Activated T-helper 9 cell treated with anti-CD3 and anti-CD28 coated beads, Interleukin-2, amount 50 U/mL, for 16 hours (primary cell): ENCODE data around the gene PALD1.

ENCODE experiments used
- DNase-seq: peaks from one replicate; pipeline ENCODE4 v3.0.0-alpha.2; 2020; ENCODE audit warnings: low read depth

The PALD1 gene

GRCh38 chr10:70478191-70479164 lies at the start of gene PALD1:
PALD1 (plus strand) TSS chr10:70478767; CDS start chr10:70525952, 47,185 bp downstream.
- peak; percentile 17 for DNase-seq

DNA sequence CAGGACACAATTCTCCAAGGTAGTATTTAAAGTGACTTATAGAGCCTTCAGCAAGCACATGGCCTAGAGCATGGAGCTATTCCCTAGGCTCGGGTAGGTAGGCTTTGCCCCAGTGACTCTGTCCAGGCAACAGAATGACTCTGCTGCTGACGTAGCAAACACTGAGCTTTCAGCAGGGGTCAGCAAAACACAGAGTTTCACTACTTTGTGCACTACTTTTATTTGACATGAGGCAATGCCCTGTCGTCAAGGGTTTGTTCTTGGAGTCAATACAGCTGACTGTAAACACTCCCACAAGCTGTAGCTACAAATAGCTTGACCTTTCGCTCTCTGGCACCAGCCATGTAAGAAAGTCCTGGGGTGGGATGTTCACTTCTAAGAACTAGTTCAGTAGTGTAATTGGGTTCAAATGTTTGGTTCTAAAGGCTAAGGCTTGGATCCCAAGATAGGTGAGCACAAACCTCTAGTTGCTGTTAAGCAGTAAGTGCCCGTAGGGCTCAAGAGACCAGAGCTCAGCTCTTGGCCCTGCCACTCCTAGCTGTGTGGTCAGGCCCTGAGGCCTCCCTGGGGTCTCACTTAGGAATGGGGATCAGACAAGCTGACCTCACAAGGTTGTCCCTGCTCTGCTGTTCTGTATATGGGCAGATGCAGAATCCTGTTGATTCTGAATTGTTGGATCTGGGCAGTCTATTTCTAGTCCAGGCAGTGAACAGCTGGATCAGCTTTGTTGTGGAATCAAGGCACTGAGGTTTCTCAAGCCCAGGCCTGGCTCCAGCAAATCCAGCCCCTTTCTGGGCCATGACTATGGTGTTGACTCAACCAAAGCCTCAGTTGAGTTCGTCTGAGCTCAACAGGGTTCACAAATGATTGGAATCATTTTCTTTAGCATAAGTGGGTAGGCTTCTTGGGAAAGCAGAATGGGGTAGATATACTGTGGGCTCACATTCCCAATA lies 47.8 kb upstream of the PALD1 start:
- DNase-seq, result no peak

DNA sequence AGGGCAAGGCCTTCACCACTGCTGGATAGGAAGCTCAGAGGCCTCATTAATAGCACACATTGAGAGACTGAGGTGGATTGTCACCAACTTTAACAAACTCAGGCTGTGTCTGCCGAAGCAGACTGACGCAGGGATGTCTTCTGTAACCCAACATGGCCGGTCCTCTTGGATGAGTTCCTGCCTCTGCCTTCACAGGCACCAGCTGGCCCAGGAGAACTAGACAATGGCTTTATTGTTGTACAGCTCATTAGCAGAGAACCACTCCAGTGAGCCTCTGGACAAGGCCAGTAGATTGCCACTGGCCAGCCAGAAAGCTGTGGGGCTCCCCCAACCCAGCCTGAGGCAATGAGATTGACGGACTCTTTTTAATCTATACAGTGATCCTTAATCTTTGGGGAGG lies 46.5 kb upstream of the PALD1 start:
- DNase-seq, result no peak

GRCh38 chr10:70432561-70433263 lies 45.9 kb upstream of the PALD1 start:
- DNase-seq, result no peak

- DNase-seq, result no peak
These were observed 44.8 kb upstream of the PALD1 start for GRCh38 chr10:70433581-70434280.

- DNase-seq, result no peak
These were observed 43.1 kb upstream of the PALD1 start for GRCh38 chr10:70435241-70436085.

DNA sequence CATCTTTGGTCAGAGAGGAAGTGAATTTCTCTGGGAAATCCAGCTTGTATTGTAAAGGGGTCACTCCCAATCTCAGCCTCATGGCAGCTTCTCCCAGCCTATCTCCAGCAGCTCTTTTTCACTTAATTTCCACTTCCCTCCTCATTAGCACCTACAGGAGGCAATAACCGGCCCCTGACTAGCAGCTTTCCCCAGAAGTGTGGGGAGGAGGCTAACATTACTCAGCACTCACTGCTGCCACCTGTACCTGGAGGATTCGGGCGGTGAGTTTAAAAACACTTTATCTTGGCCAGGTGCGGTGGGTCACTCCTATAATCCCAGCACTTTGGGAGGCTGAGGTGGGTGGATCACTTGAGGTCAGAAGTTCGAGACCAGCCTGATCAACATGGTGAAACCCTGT lies 40.8 kb upstream of the PALD1 start:
- no peak for DNase-seq

- DNase-seq, result no peak
These were observed 38.0 kb upstream of the PALD1 start for GRCh38 chr10:70440296-70441160.

DNA sequence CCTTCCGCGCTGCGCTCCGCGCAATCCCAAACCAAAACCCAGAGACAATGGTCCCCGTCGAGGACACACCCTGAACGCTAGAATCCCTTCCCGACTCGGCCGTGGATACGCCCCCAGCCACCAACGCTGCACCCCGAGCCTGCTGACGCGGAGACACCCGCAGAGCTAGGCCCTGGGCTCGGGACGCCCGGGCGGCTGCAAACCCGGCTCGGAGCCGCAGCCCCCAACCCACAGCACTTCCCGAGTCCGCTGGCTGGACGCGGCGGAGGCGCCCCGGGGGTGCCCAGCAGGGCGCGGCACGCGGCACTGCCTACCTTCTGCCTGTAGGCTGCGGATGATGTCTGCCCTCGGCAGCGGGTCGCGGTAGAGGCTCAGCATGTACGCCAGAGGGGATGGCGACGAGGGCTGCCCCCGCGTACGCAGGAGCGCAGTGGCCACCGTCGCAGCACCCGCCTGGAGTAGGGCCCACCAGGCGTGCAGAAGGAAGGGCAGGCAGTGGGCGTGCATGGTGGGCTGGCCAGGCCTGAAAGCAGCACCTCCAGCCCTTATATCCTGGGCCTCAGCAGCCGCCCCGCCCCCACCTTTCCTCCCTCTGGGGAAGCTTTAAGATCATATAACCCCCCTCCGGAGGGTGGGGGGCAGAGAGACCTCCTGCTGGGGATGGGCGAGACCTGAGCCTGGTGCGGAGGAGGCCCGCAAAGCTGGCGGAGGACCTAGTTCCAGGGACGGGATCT lies 37.2 kb upstream of the PALD1 start, which contains the start of gene NODAL:
TSS of gene NODAL (minus strand) at position 521 of the 734 bp plus-strand sequence. CDS start at position 507, 14 bp downstream.
- no peak for DNase-seq

GRCh38 chr10:70441895-70442309 lies 36.7 kb upstream of the PALD1 start:
- DNase-seq, result no peak

DNA sequence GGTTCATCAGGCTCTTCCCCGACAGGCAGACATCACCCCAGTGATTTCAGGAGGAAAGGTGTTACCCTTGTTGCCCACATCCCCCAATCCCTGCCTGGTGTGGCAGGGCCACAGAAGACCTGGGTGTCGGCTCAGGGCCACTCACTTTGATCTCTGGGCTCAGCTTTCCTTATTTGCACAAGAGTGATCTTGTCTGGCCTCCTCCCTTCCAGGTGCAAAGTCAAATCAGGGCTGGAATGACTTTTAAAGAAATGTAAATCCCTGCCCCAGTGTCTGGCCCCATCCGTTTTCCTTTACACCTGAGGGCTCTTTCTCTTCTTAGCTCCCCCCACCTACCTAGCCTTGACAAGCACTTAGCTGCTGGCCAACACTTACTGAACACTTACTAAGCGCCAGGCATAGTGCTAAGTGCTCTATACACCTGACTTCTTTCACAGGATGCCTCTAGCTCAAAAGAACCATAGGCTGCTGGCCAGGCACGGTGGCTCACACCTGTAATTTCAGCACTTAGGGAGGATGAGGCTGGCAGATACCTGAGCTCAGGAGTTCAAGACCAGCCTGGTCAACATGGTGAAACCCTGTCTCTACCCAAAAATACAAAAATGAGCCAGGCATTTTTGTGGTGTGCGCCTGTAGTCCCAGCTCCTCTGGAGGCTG lies 36.1 kb upstream of the PALD1 start:
- DNase-seq, result no peak

DNA sequence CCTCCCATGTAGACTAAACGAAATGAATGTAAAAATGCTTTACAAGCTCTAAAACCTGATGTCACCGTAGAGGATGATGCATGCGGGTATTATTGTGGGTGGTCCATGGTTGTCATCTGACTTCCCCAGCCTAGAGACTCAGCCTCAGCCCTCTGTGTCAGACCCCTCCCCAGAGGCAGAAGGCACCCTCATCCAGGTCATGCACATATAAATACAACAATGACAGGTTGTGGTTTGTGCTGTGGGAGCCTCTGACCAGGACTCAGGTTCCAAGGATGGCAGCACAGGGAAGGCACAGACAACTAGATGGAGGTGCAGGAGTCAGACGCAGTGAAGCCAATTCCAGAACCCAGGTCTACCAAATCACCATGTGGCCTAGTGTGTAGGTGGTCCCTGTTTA lies 33.8 kb upstream of the PALD1 start:
- no peak for DNase-seq

DNA sequence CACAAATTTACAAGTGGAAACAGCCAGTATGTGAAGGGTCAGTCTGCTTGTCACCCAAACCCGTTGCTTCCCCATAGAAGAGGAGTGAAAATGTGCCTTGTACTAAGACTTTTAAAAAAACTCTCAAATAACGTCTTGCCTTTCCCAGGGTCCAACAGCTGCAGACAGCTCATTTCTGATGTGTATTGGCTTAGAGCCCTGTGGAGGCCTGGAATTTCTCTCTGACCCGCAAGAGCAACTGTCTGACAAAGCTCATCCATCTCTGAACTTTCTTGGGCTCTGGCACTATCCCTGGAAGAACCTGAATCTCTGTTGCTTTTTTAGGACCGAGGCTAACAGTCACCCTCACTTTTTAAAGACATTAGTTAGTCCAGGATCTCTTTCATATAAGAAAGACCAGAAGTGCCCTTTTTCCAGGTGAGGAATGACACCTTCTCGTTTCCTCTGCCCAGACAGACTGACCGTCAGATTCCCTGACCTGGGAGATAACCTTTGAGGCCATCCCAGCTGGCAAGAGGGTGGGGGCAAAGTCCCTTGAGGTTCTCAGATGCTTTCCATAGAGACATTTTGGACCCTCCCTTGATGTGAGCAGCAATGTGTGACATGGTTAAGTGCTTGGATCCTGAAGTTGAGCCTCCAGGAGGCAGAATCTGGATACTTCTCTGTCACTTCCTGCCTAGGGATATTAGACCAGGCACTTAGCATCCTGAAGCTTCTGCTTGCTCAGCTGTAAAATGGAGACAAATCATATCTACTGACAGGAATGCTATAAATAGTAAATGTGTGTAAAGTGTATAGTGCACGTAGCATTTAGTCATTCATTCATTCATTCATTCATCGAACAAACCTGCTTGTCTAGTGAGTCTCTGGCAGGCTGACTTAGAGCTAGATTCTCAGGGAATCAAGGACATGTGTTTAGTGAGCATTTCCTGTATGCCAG lies 32.6 kb upstream of the PALD1 start:
- no peak for DNase-seq

DNA sequence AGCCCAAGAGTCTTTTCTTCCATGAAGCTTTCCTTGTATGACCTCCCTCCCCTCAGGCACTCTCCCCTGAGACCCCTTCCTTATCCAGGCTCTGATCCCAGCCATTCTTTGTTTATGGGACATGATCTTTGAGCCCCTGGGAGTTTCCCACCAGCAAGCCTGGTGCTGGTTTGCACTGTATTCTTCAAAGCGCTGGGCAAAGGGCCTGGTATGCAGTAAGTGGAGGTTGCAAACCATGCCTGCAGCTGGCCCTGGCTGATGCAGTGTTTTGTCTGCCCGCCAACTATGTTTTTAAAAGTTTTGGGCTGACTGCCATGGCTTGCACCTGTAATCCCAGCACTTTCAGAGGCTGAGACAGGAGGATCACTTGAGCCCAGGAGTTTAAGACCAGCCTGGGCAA lies 30.3 kb upstream of the PALD1 start:
- no peak for DNase-seq

DNA sequence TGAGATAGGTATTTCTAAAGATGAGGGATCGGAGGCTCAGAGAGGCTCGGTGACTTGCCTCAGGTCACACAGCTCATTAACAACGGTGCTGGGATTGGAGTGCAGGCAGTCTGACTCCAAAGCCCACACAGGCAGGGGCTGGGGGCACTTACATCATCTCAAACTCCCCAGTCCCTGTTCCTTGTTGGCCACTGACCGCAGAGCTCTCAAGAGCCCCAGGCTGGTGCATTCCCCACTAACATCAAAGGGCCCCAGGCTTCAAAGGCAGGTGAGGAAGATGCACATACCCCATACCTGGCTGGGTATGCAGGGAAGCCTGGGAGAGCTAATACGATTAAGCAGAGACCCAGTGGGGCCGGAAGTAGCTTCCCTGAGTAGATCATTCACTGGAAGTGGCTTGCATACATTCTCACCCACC lies 23.3 kb upstream of the PALD1 start:
- DNase-seq, result no peak

GRCh38 chr10:70456164-70456563 lies 22.4 kb upstream of the PALD1 start:
- DNase-seq, result no peak

DNA sequence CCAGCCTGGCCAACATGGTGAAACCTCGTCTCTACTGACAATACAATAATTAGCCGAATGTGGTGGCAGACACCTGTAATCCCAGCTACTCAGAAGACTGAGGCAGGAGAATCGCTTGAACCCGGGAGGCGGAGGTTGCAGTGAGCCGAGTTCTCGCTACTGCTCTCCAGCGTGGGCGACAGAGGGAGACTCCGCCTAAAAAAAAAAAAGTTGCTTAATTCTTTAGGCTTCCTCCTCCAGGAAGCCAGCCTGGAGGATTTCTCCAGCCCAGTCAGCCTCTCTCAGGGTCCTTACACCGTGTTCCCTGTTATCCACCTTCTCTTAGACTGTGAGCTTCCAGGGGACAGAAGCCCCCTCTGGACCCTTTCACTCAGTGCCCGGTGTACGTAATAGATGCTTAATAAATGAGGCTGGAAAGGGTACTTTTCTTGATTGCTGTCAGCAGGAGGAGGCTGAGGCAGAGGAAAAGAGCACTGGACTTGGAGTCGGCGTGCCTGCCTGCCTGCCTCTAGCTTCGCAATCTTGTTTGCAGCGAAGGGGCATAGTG lies 20.7 kb upstream of the PALD1 start:
- DNase-seq, result no peak
